Measurements from ENCODE around the gene LIPG.
"Not testable (repeated sequence)": the region's sequence is repeated elsewhere in the genome, so short reads cannot be mapped to it uniquely, and the experiment has no call there.

Gene LIPG

DNA sequence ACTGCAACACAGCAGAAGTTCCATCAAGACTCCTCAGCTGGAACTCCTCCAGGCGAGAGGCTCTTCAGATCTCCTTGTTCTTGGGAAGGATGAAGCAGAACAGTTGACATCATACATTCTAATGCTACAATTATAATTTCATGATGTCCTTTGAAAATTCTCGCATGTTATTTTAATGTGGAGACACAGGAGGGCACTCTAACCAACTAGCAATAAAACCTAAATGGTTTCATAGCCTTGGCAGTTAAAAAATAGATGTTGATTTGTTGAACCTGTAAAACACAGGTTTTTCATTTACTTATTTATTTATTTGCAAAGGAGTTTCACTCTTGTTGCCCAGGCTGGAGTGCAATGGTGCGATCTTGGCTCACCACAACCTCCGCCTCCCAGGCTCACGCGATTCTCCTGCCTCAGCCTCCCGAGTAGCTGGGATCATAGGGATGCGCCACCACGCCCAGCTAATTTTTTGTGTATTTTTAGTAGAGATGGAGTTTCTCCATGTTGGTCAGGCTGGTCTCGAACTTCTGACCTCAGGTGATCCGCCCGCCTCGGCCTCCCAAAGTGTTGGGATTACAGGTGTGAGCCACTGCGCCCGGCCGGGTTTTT lies 2.4 kb upstream of the LIPG start:
- peak; percentile 41 for DNase-seq (ENCODE audit: low read depth)
- TF ChIP-seq, protein P1, sequence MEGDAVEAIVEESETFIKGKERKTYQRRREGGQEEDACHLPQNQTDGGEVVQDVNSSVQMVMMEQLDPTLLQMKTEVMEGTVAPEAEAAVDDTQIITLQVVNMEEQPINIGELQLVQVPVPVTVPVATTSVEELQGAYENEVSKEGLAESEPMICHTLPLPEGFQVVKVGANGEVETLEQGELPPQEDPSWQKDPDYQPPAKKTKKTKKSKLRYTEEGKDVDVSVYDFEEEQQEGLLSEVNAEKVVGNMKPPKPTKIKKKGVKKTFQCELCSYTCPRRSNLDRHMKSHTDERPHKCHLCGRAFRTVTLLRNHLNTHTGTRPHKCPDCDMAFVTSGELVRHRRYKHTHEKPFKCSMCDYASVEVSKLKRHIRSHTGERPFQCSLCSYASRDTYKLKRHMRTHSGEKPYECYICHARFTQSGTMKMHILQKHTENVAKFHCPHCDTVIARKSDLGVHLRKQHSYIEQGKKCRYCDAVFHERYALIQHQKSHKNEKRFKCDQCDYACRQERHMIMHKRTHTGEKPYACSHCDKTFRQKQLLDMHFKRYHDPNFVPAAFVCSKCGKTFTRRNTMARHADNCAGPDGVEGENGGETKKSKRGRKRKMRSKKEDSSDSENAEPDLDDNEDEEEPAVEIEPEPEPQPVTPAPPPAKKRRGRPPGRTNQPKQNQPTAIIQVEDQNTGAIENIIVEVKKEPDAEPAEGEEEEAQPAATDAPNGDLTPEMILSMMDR (conservative IDR thresholded peaks at IDR 0.05; ENCODE audit: low read length), result peak; percentile 66
- H3K4me3 ChIP-seq (ENCODE audit: low read length), result not testable (repeated sequence)

DNA sequence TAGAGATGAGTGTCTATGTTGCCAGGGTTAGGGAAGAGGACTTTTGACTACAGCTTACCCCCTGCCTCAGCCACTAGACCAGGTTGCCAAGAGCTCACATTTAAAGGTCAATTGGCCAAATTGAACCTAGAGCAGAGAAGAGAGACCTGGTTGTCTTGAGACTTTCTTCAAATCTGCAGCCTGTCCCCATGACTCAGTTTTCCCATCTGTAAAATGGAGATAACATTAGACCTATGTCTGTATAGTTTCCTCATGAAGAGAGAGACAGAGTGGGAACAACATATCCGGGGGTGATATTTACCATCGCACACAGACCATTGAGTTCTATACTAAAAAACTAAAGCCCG lies 1.6 kb upstream of the LIPG start:
- TF ChIP-seq, protein P1 (conservative IDR thresholded peaks at IDR 0.05; ENCODE audit: low read length), result no peak
- H3K4me3 ChIP-seq (ENCODE audit: low read length), result no peak overlapping the region

DNA sequence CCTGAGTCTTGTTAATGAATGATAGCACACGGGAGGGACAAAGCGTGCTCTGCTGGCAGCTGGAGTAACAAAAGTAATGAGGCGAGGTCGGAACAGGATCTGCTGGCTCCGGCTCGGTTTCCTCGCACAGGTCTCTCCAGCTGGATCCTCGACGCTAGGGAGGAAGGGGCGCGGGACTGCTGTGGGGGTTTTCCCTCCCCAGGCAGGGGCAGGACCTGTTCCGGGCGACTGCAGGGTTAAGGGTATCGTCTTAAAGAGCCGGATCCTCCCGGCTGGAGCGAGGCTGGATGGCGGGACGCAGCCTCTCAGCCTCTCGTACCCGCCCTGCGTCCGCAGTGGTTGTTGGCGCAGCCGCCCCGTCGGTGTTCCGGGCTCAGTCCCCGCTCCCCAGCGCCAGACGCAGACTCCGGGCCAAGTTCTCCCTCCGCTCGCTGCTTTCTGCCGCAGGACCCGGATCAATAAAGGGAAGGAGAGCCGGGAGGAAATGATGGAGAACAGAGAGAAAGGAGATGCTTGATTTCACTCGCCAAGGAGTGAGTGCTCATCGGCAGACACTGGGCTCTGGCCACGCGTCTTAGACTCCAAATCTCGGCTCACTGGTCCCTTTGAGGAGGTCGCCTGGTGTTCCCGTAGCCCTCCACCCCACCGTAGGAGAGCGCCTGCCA lies 1.1 kb upstream of the LIPG start:
- no peak for DNase-seq (ENCODE audit: low read depth)
- H3K4me3 ChIP-seq (ENCODE audit: low read length), result peak overlapping the region; percentile 30

More for the DNA sequence above, 1.6 kb upstream of the LIPG start:
- no peak for DNase-seq (ENCODE audit: low read depth)

DNA sequence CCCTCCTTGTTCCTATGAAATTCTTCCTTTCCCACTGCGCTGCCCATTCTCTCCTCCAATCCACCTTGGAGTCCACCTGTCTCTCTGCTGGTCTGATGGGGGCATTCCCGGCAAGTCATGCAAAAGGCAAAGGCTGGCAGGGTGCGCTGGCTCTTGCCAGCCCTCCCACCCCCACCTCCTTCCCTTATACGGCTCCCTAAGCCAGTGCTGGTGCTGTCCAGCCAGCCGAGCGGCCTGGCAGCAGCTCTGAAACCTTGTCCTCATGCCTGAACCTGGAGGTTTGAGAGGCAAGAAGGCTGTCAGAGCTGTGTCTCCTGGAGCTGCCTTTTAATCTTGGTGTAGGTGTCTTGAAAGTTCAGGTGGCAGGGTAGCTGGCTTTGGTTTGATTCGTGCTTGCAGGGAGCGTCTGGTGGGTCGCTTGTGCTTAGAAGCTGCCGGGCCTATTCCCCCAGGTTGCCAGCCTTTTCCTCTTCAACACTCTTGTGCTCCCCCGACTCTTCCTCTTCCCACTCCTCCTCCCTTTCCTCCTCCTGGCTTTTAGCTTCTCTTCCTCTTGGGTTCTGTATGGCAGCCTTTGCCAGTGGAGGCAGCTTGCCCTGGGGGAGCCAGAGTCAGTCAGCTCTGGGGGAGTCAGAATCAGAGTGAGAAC lies 748 bp downstream of the LIPG start:
- TF ChIP-seq, protein P1 (conservative IDR thresholded peaks at IDR 0.05; ENCODE audit: low read length), result no peak
- no peak overlapping the region for H3K4me3 ChIP-seq (ENCODE audit: low read length)
- no peak for DNase-seq (ENCODE audit: low read depth)

More for the DNA sequence above, 1.1 kb upstream of the LIPG start:
- TF ChIP-seq, protein P1 (conservative IDR thresholded peaks at IDR 0.05; ENCODE audit: low read length), result no peak

DNA sequence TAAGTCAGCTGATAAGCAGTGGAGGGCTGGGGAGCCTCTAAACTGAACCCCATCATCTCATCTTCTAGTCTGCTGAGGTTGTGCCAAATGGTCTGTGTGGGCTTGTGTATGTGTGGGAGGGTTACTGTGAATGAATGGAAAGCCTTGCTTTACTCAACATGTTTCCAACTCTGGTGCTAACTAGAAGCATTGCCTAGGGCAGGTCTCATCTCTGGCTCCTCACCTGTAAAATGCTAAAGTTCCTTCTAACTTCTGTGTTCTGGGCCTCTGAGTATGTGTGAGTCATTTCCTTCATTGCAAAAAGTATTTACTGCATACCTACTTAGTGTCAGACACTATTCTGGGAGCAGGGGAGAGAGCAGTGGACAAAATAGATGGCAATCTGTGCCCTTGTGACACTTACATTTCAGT lies 1.3 kb downstream of the LIPG start:
- no peak for DNase-seq (ENCODE audit: low read depth)
- TF ChIP-seq, protein P1 (conservative IDR thresholded peaks at IDR 0.05; ENCODE audit: low read length), result no peak
- no peak overlapping the region for H3K4me3 ChIP-seq (ENCODE audit: low read length)

DNA sequence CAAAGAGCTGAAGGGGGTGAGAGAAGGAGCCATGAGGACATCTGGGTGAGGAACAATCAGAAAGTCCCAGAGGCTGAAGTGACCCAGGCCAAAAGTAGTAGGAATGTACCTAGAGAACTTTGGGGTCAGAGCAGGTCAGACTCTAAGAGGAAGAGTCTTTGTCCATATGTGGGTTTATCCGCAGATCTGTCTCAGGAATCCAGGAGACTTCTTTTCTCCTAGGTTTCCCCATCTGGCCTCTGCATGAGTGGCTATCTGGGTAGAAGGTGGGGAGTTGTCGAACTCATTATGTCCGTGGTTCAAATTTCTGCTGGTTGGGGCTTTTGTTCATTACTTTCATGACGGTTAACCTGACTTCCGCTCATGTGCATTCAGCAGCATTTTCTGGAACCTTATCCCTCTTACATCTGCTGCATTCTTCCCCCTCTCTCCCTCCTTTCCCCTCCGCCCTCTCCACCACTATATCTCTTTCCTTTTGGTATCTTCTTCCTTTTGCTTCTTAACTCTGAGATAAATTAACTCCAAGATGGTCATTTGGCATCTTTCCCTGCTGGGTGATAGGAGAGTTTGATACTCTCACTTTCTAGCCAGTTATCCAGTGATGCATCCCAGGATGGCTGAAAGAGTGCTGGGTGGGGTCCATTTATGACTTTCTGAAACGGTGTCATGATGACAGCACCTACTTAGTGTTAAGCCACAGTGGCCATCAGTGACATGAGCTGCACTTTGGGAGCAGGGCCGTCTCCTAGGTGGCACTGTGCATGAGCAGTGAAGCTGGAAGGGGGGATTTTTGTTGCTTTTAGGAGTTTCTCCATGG lies 2.1 kb downstream of the LIPG start:
- H3K4me3 ChIP-seq (ENCODE audit: low read length), result no peak overlapping the region
- DNase-seq (ENCODE audit: low read depth), result no peak
- TF ChIP-seq, protein P1 (conservative IDR thresholded peaks at IDR 0.05; ENCODE audit: low read length), result no peak
